Spleen (tissue), 11 donors: ENCODE results near the gene ADAM19. TPM values are rescaled to one million over a fixed set of nuclear protein-coding genes. Genes with fewer than 3 reads are reported as not detected.
A peak's percentile ranks its signal among the peaks of the same experiment; 100 is the strongest.

Experiments used
- DNase-seq: peaks from one replicate; pipeline ENCODE4 v3.0.0-alpha.2; 2020
- H3K27ac ChIP-seq, 8 donors: fragments of 200-600 bp; sonication (generic) in 7 of 8; 1 replicate in 4 of 8; 2 replicates in 4 of 8; pipeline versions ENCODE4 v1.5.0 to v1.8.0; 2016 to 2021; ENCODE audit warnings: inconsistent platforms in 4 of 8, mild to moderate bottlenecking in 4 of 8, moderate library complexity in 1 of 8
- H3K27me3 ChIP-seq, 7 donors: fragments of 200-600 bp; sonication (generic) in 6 of 7; replicated peaks in 1 of 7; 1 replicate in 4 of 7; 2 replicates in 3 of 7; pipeline versions ENCODE4 v1.5.0 to v1.8.0; 2016 to 2021; ENCODE audit warnings: inconsistent platforms in 3 of 7, mild to moderate bottlenecking in 1 of 7
- H3K36me3 ChIP-seq, 6 donors: fragments of 200-600 bp; sonication (generic) in 5 of 6; 1 replicate in 4 of 6; 2 replicates in 2 of 6; pipeline versions ENCODE4 v1.5.0 to v1.8.0; 2016 to 2021; ENCODE audit warnings: inconsistent platforms in 2 of 6
- H3K4me1 ChIP-seq, 6 donors: fragments of 200-600 bp; sonication (generic) in 5 of 6; 1 replicate in 3 of 6; 2 replicates in 3 of 6; pipeline versions ENCODE4 v1.5.0 to v1.8.0; 2016 to 2021; ENCODE audit warnings: inconsistent platforms in 3 of 6
- H3K4me3 ChIP-seq, 8 donors: fragments of 200-600 bp; sonication (generic) in 7 of 8; 1 replicate in 4 of 8; 2 replicates in 4 of 8; pipeline versions ENCODE4 v1.5.0 to v1.8.0; 2016 to 2021; ENCODE audit warnings: inconsistent platforms in 4 of 8, mild to moderate bottlenecking in 4 of 8, moderate library complexity in 2 of 8
- H3K9me3 ChIP-seq, 8 donors: fragments of 200-600 bp; sonication (generic) in 7 of 8; 1 replicate in 4 of 8; 2 replicates in 4 of 8; pipeline versions ENCODE4 v1.5.0 to v1.8.0; 2016 to 2021; ENCODE audit warnings: inconsistent platforms in 4 of 8
- POLR2A ChIP-seq, 3 donors: fragments of 450-650 bp; IDR thresholded peaks; one replicate each; pipeline ENCODE4 v1.5.1; 2017; ENCODE audit warnings: antibody characterized with exemption in 3 of 3, mild to moderate bottlenecking in 1 of 3
- POLR2AphosphoS5 ChIP-seq, 3 donors: sonication (generic); formaldehyde crosslinking; IDR thresholded peaks; one replicate each; pipeline ENCODE4 v1.5.1; 2017; ENCODE audit warnings: antibody characterized with exemption in 3 of 3
- WGBS, 5 donors: extraction: QIAGEN DNeasy Blood & Tissue Kit in 3 of 5; methylation state at CpG; one replicate each; pipeline versions ENCODE4 v1.1.5 to v1.1.7; 2013 to 2018; 5-methylcytosine and 5-hydroxymethylcytosine counted together
- intact Hi-C: fragments of 100-400 bp; cut with DNase I; formaldehyde crosslinking; loops from one replicate; pipeline ENCODE4 v1.15.0; 2023; ENCODE audit warnings: low total_unique reads
- polyA plus RNA-seq, 3 donors: library from polyadenylated mRNA; stranded (reverse); fragments of 200-250 nt; gene quantifications; one replicate each; pipeline ENCODE4 v1.2.1, GENCODE V29; 2013
- total RNA-seq, 7 donors: library from RNA; depleted of rRNA in 3 of 7; stranded (reverse); fragments of >200 nt in 3 of 7; fragmentation: NEBNext Ultra II Directional in 4 of 7; extraction: Animal tissue kit (Norgen Biotek cat#: 25700) in 4 of 7; gene quantifications; one replicate each; pipeline versions ENCODE4 v1.1.0 to v1.2.1, GENCODE V29; 2016 to 2021
- TF ChIP-seq, protein P1 (sequence below), 11 experiments: fragments of 200-600 bp in 7 of 11; fragments of 450-650 bp in 4 of 11; sonication (generic) in 4 of 11; IDR thresholded peaks in 8 of 11; conservative IDR thresholded peaks in 3 of 11; 1 replicate in 7 of 11; 2 replicates in 4 of 11; pipeline versions ENCODE4 v1.4.0 to v1.8.0; 2016 to 2021; ENCODE audit warnings: antibody characterized with exemption in 11 of 11, inconsistent platforms in 4 of 11, mild to moderate bottlenecking in 1 of 11
- donor health status: healthy with polysubstance abuse.
- donor health status: DM: no; HTN: no; CAD: no; lungs with moderate emphysema.
- donor health status: DM: no; HTN: no; CAD: no.
- donor health status: Bipolar disorder and iron deficiency.
- donor health status: healthy.
- donor health status: DM: no; HTN: no; CAD: no.
- donor health status: DM: yes; HTN: yes; CAD: no.

The ADAM19 gene
- total and polyA plus RNA-seq, 10 donors: 10.9 to 71.1 (median 51.5) TPM

DNA sequence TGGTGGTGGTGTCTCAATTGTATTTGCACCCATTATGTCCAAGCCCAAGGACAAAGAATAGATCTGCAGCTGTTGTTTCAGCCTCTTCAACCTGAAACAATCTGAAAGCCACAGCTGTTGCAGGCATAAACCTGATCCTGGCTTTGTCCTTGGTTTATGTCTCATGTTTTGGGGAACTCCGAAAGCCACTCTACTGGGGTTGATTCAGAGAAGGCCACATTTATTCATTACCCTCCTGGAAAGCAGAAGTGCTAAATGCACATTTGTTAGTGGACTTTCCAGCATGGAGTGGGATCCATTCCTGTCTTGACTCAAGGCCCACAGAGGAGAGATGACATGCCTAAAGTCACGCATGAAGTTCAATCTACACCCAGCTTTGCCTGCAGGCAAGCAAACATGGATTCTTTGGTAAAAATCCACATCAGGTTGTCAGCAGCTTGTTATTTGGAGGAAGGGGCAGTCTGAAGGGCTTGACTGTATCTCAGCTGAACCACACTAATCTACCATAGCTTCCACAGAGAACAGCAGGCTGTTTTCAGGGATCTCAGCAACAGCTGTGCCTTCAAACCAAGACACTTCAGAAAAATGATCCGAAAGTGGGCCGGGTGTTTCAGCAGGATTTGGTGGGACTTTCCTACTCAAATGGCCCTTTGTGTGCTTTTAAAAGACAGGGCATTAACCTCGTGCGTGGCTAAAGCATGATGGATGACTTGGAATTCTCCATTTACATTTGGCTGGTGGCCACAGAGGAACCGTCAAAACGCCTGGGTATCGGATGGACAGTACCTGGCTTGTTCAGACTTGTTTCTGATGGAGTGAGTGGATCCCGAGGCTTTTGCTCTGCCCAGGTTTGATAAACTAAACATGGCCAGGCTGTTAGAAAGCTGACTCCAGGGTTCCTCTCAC lies 36.2 kb upstream of the ADAM19 start:
- Histone ChIP-seq H3K27me3 (no peaks in the 10 kb centered on the region), H3K36me3 (no peaks in the 10 kb centered on the region), H3K9me3 (no peaks in the 10 kb centered on the region), H3K4me3 (no peak overlapping the region), H3K27ac (peak overlapping the region in 4 of 8 donors; percentile 13 to 37 (median 18)), H3K4me1 (peaks cover 0 to 63% (median 30%) of the 10 kb centered on the region in 6 donors)
- TF ChIP-seq POLR2AphosphoS5 (IDR thresholded peaks at IDR 0.05) (no peak), POLR2A (IDR thresholded peaks at IDR 0.05) (no peak)
- TF ChIP-seq, protein P1, sequence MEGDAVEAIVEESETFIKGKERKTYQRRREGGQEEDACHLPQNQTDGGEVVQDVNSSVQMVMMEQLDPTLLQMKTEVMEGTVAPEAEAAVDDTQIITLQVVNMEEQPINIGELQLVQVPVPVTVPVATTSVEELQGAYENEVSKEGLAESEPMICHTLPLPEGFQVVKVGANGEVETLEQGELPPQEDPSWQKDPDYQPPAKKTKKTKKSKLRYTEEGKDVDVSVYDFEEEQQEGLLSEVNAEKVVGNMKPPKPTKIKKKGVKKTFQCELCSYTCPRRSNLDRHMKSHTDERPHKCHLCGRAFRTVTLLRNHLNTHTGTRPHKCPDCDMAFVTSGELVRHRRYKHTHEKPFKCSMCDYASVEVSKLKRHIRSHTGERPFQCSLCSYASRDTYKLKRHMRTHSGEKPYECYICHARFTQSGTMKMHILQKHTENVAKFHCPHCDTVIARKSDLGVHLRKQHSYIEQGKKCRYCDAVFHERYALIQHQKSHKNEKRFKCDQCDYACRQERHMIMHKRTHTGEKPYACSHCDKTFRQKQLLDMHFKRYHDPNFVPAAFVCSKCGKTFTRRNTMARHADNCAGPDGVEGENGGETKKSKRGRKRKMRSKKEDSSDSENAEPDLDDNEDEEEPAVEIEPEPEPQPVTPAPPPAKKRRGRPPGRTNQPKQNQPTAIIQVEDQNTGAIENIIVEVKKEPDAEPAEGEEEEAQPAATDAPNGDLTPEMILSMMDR (IDR thresholded peaks at IDR 0.05 in 8 of 11, conservative IDR thresholded peaks at IDR 0.05 in 3 of 11): no peak
- WGBS, 5 donors: 77 to 87% (median 85%) methylated on average over 10 of the region's 10 CpGs
- no peak for DNase-seq
- intact Hi-C loops: no loop called here

DNA sequence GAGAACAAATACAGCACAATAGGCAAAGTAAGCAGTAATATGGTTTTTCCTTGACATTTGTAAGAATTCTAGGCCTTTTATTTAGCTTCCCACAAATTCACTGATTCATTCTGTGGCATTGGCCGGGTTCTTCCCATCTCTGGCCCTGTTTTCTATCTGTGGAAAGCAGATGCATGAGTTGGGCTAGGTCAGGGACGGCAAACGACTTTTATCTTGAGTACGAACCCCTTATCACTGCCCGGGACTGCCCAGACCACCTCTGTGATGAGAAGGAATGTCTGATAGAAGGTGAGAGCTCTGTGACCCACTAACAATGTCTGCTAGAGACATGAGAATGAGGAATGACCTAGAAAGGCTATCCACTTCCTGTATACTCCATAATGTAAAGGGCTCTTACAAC lies 35.4 kb upstream of the ADAM19 start:
- TF ChIP-seq, protein P1 (IDR thresholded peaks at IDR 0.05 in 8 of 11, conservative IDR thresholded peaks at IDR 0.05 in 3 of 11): no peak
- no peak for TF ChIP-seq POLR2A (IDR thresholded peaks at IDR 0.05)
- TF ChIP-seq POLR2AphosphoS5 (IDR thresholded peaks at IDR 0.05): no peak

DNA sequence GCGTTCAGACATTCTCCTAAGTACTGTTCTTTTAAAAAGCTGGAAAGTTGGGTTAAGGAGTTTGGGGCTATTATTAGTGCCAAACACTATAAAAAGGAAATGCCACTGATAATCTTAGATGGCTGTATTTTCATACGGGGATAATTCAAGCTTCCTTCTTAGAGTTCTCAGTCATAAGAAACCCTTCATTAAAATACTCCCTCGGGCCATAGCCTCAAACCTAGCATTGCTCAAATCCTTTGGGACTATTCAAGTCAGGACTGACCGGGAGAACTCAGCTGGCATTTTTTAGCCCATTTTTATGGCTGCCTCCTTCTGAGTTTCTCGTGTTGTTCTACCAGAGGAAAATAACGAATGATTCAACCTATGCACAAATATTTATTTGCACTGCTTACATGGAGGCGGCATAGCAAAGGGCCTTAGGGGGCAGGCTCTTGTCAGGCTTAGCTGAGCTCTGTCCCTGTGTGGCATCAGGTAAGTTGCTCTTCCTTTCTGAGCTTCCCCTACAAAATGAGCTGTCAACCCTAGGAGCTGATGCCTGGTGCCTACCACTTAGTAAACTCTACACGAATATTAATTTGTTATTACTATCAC lies 33.5 kb upstream of the ADAM19 start:
- Histone ChIP-seq H3K27ac (peak overlapping the region in 1 of 8 donors; percentile 9), H3K4me1 (peaks cover 0 to 89% (median 30%) of the 10 kb centered on the region in 6 donors), H3K4me3 (no peak overlapping the region), H3K36me3 (no peaks in the 10 kb centered on the region), H3K9me3 (no peaks in the 10 kb centered on the region), H3K27me3 (no peaks in the 10 kb centered on the region)
- no peak for DNase-seq
- intact Hi-C loops: no loop called here
- TF ChIP-seq POLR2A (IDR thresholded peaks at IDR 0.05) (no peak), POLR2AphosphoS5 (IDR thresholded peaks at IDR 0.05) (no peak)
- TF ChIP-seq, protein P1 (IDR thresholded peaks at IDR 0.05 in 8 of 11, conservative IDR thresholded peaks at IDR 0.05 in 3 of 11): no peak
- 70 to 78% (median 77%) methylated on average over 8 of the region's 8 CpGs for WGBS, 5 donors

More for the DNA sequence above, 35.4 kb upstream of the ADAM19 start:
- H3K4me3 ChIP-seq: no peak overlapping the region
- no peaks in the 10 kb centered on the region for H3K9me3 ChIP-seq
- WGBS, 5 donors: 65 to 81% (median 73%) methylated on average over 5 of the region's 5 CpGs
- H3K36me3 ChIP-seq: no peaks in the 10 kb centered on the region
- intact Hi-C loops: no loop called here
- no peak for DNase-seq
- no peaks in the 10 kb centered on the region for H3K27me3 ChIP-seq
- peaks cover 0 to 71% (median 30%) of the 10 kb centered on the region in 6 donors for H3K4me1 ChIP-seq
- H3K27ac ChIP-seq: peak overlapping the region in 1 of 8 donors; percentile 37
